HFFc6 (cell line): ENCODE measurements around the gene SP9. TPM values are rescaled to one million over a fixed set of nuclear protein-coding genes. Genes with fewer than 3 reads are reported as not detected.

Source experiments
- DNase-seq: peaks from one replicate; pipeline ENCODE4 v3.0.0-alpha.2; 2018
- H3K27ac Mint-ChIP-seq: 2 replicates; pipeline ENCODE4 v1.8.0; 2020; ENCODE audit warnings: mild to moderate bottlenecking, mixed read lengths
- H3K27me3 Mint-ChIP-seq: 2 replicates; pipeline ENCODE4 v1.8.0; 2021; ENCODE audit warnings: mild to moderate bottlenecking, moderate library complexity, mixed read lengths; ENCODE audit not compliant: insufficient read depth
- H3K36me3 Mint-ChIP-seq: 2 replicates; pipeline ENCODE4 v1.8.0; 2021; ENCODE audit warnings: low read depth, mixed read lengths
- H3K4me1 Mint-ChIP-seq: 2 replicates; pipeline ENCODE4 v1.8.0; 2020; ENCODE audit warnings: low read depth, mixed read lengths
- H3K4me3 Mint-ChIP-seq: 2 replicates; pipeline ENCODE4 v1.8.0; 2020; ENCODE audit warnings: mild to moderate bottlenecking, moderate library complexity, mixed read lengths
- H3K9me3 Mint-ChIP-seq: 2 replicates; pipeline ENCODE4 v1.8.0; 2020; ENCODE audit warnings: mild to moderate bottlenecking, mixed read lengths
- total RNA-seq, 6 experiments: library from RNA; stranded (reverse); fragmentation: NEBNext Ultra II Directional; extraction: Animal tissue kit (Norgen Biotek cat#: 25700); gene quantifications; 2 replicates in 1 of 6; 3 replicates in 5 of 6; pipeline ENCODE4 v1.2.3, GENCODE V29; 2021
- TF ChIP-seq, protein P1 (sequence below): fragments of 200-600 bp; sonication (generic); IDR thresholded peaks from 2 replicates; pipeline ENCODE4 v1.5.0; 2021; ENCODE audit warnings: antibody characterized with exemption, mild to moderate bottlenecking

Gene SP9
- total RNA-seq, 6 experiments from 2014 or later: not detected

DNA sequence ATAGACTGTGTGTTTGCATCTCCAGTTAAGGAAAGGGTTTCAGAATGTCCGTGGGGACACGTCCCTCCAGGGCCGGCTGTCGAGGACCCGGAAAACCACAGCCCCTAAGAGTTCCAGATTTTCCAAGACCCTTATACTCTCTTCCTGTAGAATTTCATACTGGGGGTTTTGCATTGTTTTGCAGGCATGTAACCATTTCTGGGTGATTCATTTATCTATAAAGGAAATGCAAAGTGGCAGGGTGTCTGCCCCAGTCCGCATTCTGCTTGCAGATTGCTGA, 8.5 kb downstream of the SP9 start:
- Mint-ChIP-seq H3K36me3 (peaks cover 2% of the 10 kb centered on the region), H3K9me3 (no peaks in the 10 kb centered on the region), H3K4me1 (peaks cover 32% of the 10 kb centered on the region), H3K27ac (no peak overlapping the region), H3K27me3 (peaks cover 41% of the 10 kb centered on the region), H3K4me3 (no peak overlapping the region)
- TF ChIP-seq, protein P1, sequence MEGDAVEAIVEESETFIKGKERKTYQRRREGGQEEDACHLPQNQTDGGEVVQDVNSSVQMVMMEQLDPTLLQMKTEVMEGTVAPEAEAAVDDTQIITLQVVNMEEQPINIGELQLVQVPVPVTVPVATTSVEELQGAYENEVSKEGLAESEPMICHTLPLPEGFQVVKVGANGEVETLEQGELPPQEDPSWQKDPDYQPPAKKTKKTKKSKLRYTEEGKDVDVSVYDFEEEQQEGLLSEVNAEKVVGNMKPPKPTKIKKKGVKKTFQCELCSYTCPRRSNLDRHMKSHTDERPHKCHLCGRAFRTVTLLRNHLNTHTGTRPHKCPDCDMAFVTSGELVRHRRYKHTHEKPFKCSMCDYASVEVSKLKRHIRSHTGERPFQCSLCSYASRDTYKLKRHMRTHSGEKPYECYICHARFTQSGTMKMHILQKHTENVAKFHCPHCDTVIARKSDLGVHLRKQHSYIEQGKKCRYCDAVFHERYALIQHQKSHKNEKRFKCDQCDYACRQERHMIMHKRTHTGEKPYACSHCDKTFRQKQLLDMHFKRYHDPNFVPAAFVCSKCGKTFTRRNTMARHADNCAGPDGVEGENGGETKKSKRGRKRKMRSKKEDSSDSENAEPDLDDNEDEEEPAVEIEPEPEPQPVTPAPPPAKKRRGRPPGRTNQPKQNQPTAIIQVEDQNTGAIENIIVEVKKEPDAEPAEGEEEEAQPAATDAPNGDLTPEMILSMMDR: no peak
- DNase-seq: no peak

DNA sequence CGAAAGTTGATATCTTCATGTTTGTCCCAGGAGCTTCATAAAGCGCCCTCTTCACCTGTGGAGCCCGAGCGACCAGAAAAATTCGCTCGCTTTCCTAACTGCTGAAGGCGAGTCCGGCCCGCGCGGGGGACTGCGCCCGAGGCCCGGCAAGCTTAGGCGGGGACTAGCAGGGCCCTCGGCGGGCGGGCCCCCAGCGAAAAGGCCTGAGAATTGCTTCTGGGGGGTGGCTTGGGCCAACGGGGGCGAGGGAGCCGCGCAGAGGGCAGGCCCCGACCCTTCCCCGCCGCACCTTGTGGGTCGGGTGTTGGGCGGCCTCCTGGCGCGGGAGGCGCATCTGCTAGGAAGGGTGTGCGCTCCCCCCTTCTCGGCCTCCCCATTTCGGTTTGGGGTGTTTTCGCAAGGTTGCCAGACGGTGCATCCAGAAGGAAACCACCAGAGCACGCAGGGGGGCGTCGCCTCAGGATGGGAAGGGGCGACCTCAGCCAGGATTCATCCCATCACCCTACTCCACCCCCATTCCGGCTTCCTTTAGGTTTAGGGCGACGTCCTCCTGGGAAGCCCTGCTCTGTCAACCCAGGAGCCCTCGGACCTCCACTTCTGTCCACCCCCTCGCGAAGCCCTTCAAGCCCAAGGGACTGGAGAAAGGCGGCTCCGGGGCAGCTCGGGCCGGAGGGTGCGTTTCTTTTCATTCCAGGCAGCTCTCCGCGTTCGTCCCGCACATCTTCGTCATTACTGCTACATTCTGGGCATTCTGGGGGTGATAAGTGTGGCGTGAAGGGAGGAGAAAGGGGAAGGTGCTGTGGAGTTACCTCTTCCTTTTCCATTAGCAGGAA, 9.1 kb downstream of the SP9 start:
- Mint-ChIP-seq H3K4me1 (peaks cover 32% of the 10 kb centered on the region), H3K27me3 (peaks cover 41% of the 10 kb centered on the region), H3K9me3 (no peaks in the 10 kb centered on the region), H3K27ac (peak overlapping the region; percentile 7; the same call in 1 of the 2 replicates), H3K4me3 (no peak overlapping the region), H3K36me3 (peaks cover 7% of the 10 kb centered on the region)
- TF ChIP-seq, protein P1: no peak
- no peak for DNase-seq

- H3K4me1 Mint-ChIP-seq: peaks cover 32% of the 10 kb centered on the region
- no peaks in the 10 kb centered on the region for H3K9me3 Mint-ChIP-seq
- peaks cover 8% of the 10 kb centered on the region for H3K36me3 Mint-ChIP-seq
- DNase-seq: peak; percentile 60
- peaks cover 32% of the 10 kb centered on the region for H3K27me3 Mint-ChIP-seq
- TF ChIP-seq, protein P1: peak; percentile 78
- H3K4me3 Mint-ChIP-seq: no peak overlapping the region
- peak overlapping the region; percentile 7; the same call in 1 of the 2 replicates for H3K27ac Mint-ChIP-seq
Measured at GRCh38 chr2:174344716-174345461, 10.1 kb downstream of the SP9 start.

GRCh38 chr2:174350018-174350417, 15.3 kb downstream of the SP9 start:
- Mint-ChIP-seq H3K9me3 (no peaks in the 10 kb centered on the region), H3K36me3 (peaks cover 8% of the 10 kb centered on the region), H3K27ac (no peak overlapping the region), H3K4me1 (peaks cover 4% of the 10 kb centered on the region), H3K4me3 (no peak overlapping the region), H3K27me3 (no peaks in the 10 kb centered on the region; the same call in 1 of the 2 replicates)
- peak; percentile 9 for DNase-seq
- TF ChIP-seq, protein P1: peak; percentile 70

GRCh38 chr2:174350593-174351181, 15.9 kb downstream of the SP9 start:
- Mint-ChIP-seq H3K27me3 (no peaks in the 10 kb centered on the region; the same call in 1 of the 2 replicates), H3K36me3 (peaks cover 8% of the 10 kb centered on the region), H3K27ac (no peak overlapping the region), H3K4me1 (no peaks in the 10 kb centered on the region), H3K9me3 (no peaks in the 10 kb centered on the region), H3K4me3 (no peak overlapping the region)
- DNase-seq: no peak
- TF ChIP-seq, protein P1: no peak
